Thyroid gland (tissue), 4 donors: ENCODE results near the gene LYZL1. TPM values are rescaled to one million over a fixed set of nuclear protein-coding genes. Genes with fewer than 3 reads are reported as not detected.
"Not testable (repeated sequence)": the region's sequence is repeated elsewhere in the genome, so short reads cannot be mapped to it uniquely, and the experiment has no call there.

Source experiments
- DNase-seq, 2 donors: peaks; one replicate each; pipeline ENCODE4 v3.0.0-alpha.2; 2019
- H3K27ac ChIP-seq, 3 donors: fragments of 200-600 bp; sonication (generic); 1 replicate in 2 of 3; 2 replicates in 1 of 3; pipeline ENCODE4 v1.5.1; 2016 to 2019; ENCODE audit warnings: mild to moderate bottlenecking in 1 of 3, moderate library complexity in 1 of 3
- H3K27me3 ChIP-seq: fragments of 200-600 bp; sonication (generic); one replicate; pipeline ENCODE4 v1.5.1; 2019
- H3K36me3 ChIP-seq, 2 donors: fragments of 200-600 bp; sonication (generic); one replicate each; pipeline ENCODE4 v1.5.1; 2016 to 2019
- H3K4me1 ChIP-seq, 2 donors: fragments of 200-600 bp; sonication (generic); one replicate each; pipeline ENCODE4 v1.5.1; 2017 to 2019
- H3K4me3 ChIP-seq, 3 donors: fragments of 200-600 bp; sonication (generic); replicated peaks in 1 of 3; 1 replicate in 2 of 3; 2 replicates in 1 of 3; pipeline ENCODE4 v1.5.1; 2016; ENCODE audit warnings: mild to moderate bottlenecking in 1 of 3
- H3K9me3 ChIP-seq: fragments of 200-600 bp; sonication (generic); one replicate; pipeline ENCODE4 v1.5.1; 2017
- CTCF ChIP-seq, 6 experiments: fragments of 200-600 bp in 3 of 6; fragments of 450-650 bp in 3 of 6; sonication (generic) in 3 of 6; IDR thresholded peaks; one replicate each; pipeline ENCODE4 v1.5.1; 2016 to 2019; ENCODE audit warnings: antibody characterized with exemption in 6 of 6, mild to moderate bottlenecking in 2 of 6, inconsistent platforms in 1 of 6, moderate library complexity in 1 of 6
- POLR2A ChIP-seq, 2 donors: fragments of 450-650 bp; IDR thresholded peaks; one replicate each; pipeline ENCODE4 v1.6.1; 2017; ENCODE audit warnings: antibody characterized with exemption in 2 of 2, mild to moderate bottlenecking in 2 of 2, moderate library complexity in 1 of 2
- WGBS, 2 donors: methylation state at CpG; one replicate each; pipeline ENCODE4 v1.1.5; 2017; 5-methylcytosine and 5-hydroxymethylcytosine counted together
- intact Hi-C: fragments of 100-400 bp; cut with DNase I; formaldehyde crosslinking; loops from one replicate; pipeline ENCODE4 v1.15.1; 2023
- total RNA-seq, 4 donors: library from RNA; depleted of rRNA; stranded (reverse); fragments of >200 nt; gene quantifications; one replicate each; pipeline ENCODE4 v1.2.3, GENCODE V29; 2016

Gene LYZL1
- total RNA-seq, 4 donors from 2014 or later: 0.81 TPM; not detected in 3

- WGBS, 2 donors: 64 to 65% methylated on average over 5 of the region's 5 CpGs
- H3K4me3 ChIP-seq: no peak overlapping the region
- no peaks in the 10 kb centered on the region for H3K36me3 ChIP-seq
- no peak for DNase-seq
- intact Hi-C loops: no loop called here
- TF ChIP-seq POLR2A (IDR thresholded peaks at IDR 0.05): no peak
- no peak for TF ChIP-seq CTCF (IDR thresholded peaks at IDR 0.05)
- H3K27me3 ChIP-seq: no peaks in the 10 kb centered on the region
- no peaks in the 10 kb centered on the region for H3K9me3 ChIP-seq
- peak overlapping the region in 1 of 3 donors; percentile 36 for H3K27ac ChIP-seq
- H3K4me1 ChIP-seq: peaks cover 11 to 14% of the 10 kb centered on the region in 2 donors
Measured at GRCh38 chr10:29332761-29333148, 43.9 kb downstream of the LYZL1 start.

- H3K27me3 ChIP-seq, H3K9me3 ChIP-seq, H3K4me1 ChIP-seq, DNase-seq, intact Hi-C loops, H3K27ac ChIP-seq, H3K4me3 ChIP-seq, H3K36me3 ChIP-seq: not testable (repeated sequence)
- WGBS, 2 donors: 83% methylated on average over 4 of the region's 4 CpGs
Measured at GRCh38 chr10:29337526-29337925, 48.7 kb downstream of the LYZL1 start.

- Histone ChIP-seq H3K27ac (no peak overlapping the region), H3K4me1 (peaks cover 0 to 3% of the 10 kb centered on the region in 2 donors), H3K27me3 (no peaks in the 10 kb centered on the region), H3K4me3 (no peak overlapping the region), H3K36me3 (no peaks in the 10 kb centered on the region), H3K9me3 (no peaks in the 10 kb centered on the region)
- WGBS, 2 donors: 66 to 74% methylated on average over 7 of the region's 7 CpGs
- intact Hi-C loops: no loop called here
- TF ChIP-seq POLR2A (IDR thresholded peaks at IDR 0.05): no peak
- no peak for DNase-seq
Measured at GRCh38 chr10:29343607-29344038, 54.8 kb downstream of the LYZL1 start.

GRCh38 chr10:29344073-29344820 is 55.4 kb downstream of the LYZL1 start:
- 57 to 66% methylated on average over 17 to 18 of the region's 18 CpGs for WGBS, 2 donors
- no peak for TF ChIP-seq CTCF (IDR thresholded peaks at IDR 0.05)
- TF ChIP-seq POLR2A (IDR thresholded peaks at IDR 0.05): no peak
- Histone ChIP-seq H3K9me3 (no peaks in the 10 kb centered on the region), H3K27ac (no peak overlapping the region), H3K36me3 (no peaks in the 10 kb centered on the region), H3K4me1 (peaks cover 0 to 3% of the 10 kb centered on the region in 2 donors), H3K4me3 (no peak overlapping the region), H3K27me3 (no peaks in the 10 kb centered on the region)
- intact Hi-C loops: no loop called here
- peak in 1 of 2 donors; percentile 10 for DNase-seq

- no peak for DNase-seq
- no peak for TF ChIP-seq CTCF (IDR thresholded peaks at IDR 0.05)
- WGBS, 2 donors: 90 to 92% methylated on average over 9 of the region's 9 CpGs
Measured at GRCh38 chr10:29345144-29345909, 56.5 kb downstream of the LYZL1 start.

GRCh38 chr10:29345910-29346209 is 57.0 kb downstream of the LYZL1 start:
- H3K4me3 ChIP-seq: no peak overlapping the region
- WGBS, 2 donors: 90 to 97% methylated on average over 3 of the region's 3 CpGs
- no peaks in the 10 kb centered on the region for H3K36me3 ChIP-seq
- intact Hi-C loops: no loop called here
- H3K27me3 ChIP-seq: no peaks in the 10 kb centered on the region
- H3K27ac ChIP-seq: no peak overlapping the region
- no peak for DNase-seq
- TF ChIP-seq POLR2A (IDR thresholded peaks at IDR 0.05) (no peak), CTCF (IDR thresholded peaks at IDR 0.05) (no peak)
- no peaks in the 10 kb centered on the region for H3K9me3 ChIP-seq
- H3K4me1 ChIP-seq: peaks cover 0 to 3% of the 10 kb centered on the region in 2 donors

More at GRCh38 chr10:29345144-29345909, 56.5 kb downstream of the LYZL1 start:
- Histone ChIP-seq H3K4me3 (no peak overlapping the region), H3K27ac (no peak overlapping the region), H3K36me3 (no peaks in the 10 kb centered on the region), H3K27me3 (no peaks in the 10 kb centered on the region), H3K9me3 (no peaks in the 10 kb centered on the region), H3K4me1 (peaks cover 0 to 3% of the 10 kb centered on the region in 2 donors)
- intact Hi-C loops: no loop called here
